ENCODE measurements around the gene TNFRSF1B. TPM values are rescaled to one million over a fixed set of nuclear protein-coding genes. Genes with fewer than 3 reads are reported as not detected.

TNFRSF1B gene
- total RNA-seq, result 3.9 TPM

GRCh38 chr1:12166834-12167492 lies at the start of gene TNFRSF1B:
Gene TNFRSF1B, plus strand, starts transcription at chr1:12166991. Its CDS starts 101 bp downstream, at chr1:12167092.

GRCh38 chr1:12229835-12230548 lies 63.2 kb downstream of the TNFRSF1B start, which contains the start of gene VPS13D:
Gene VPS13D, plus strand, starts transcription at chr1:12230030. Its CDS starts 4,237 bp downstream, at chr1:12234267.

Small RNAs within 50 kb of the gene (small RNA-seq; reads per million reads assigned to genes)
- gene MIR4632, result not detected
- gene RF00156, result not detected

Other genes with a start within 250 kb of the TNFRSF1B start
- gene KIAA2013, start 240.6 kb upstream of the TNFRSF1B start, total RNA-seq, result 21.0 TPM
- 28.8 TPM for gene PLOD1, start 232.3 kb upstream of the TNFRSF1B start, total RNA-seq
- gene MFN2, start 186.5 kb upstream of the TNFRSF1B start, total RNA-seq, result 59.7 TPM
- 27.0 TPM for gene MIIP, start 147.5 kb upstream of the TNFRSF1B start, total RNA-seq
- not detected for gene TNFRSF8, start 103.7 kb upstream of the TNFRSF1B start, total RNA-seq
- gene VPS13D, start 63.0 kb downstream of the TNFRSF1B start, total RNA-seq, result 64.8 TPM

All from diencephalon (tissue), 1 donor.